Karpas-422 (cell line): ENCODE data around the gene LPAR3. TPM values are rescaled to one million over a fixed set of nuclear protein-coding genes. Genes with fewer than 3 reads are reported as not detected.

Source experiments
- DNase-seq: peaks from one replicate; pipeline ENCODE4 v3.0.0-alpha.2; 2015
- H2AFZ ChIP-seq: fragments of 200-600 bp; sonication (generic); 2 replicates; pipeline ENCODE4 v1.6.1; 2014; ENCODE audit warnings: antibody characterized with exemption, low read length, mixed read lengths
- H3K27ac ChIP-seq: fragments of 200-600 bp; sonication (generic); 2 replicates; pipeline ENCODE4 v1.5.1; 2014; ENCODE audit warnings: mild to moderate bottlenecking, low read length, moderate library complexity
- H3K27me3 ChIP-seq: fragments of 200-600 bp; sonication (generic); 2 replicates; pipeline ENCODE4 v1.6.1; 2014; ENCODE audit warnings: low read length, mixed read lengths
- H3K36me3 ChIP-seq: fragments of 200-600 bp; sonication (generic); 2 replicates; pipeline ENCODE4 v1.6.1; 2014; ENCODE audit warnings: low read length, mixed read lengths; ENCODE audit not compliant: insufficient read depth
- H3K4me1 ChIP-seq: fragments of 200-600 bp; sonication (generic); 2 replicates; pipeline ENCODE4 v1.6.1; 2014; ENCODE audit warnings: mild to moderate bottlenecking, low read length, mixed read lengths
- H3K4me2 ChIP-seq: fragments of 200-600 bp; sonication (generic); 2 replicates; pipeline ENCODE4 v1.6.1; 2014; ENCODE audit warnings: low read length, low read depth, mild to moderate bottlenecking; ENCODE audit not compliant: poor library complexity, severe bottlenecking
- H3K4me3 ChIP-seq: fragments of 200-600 bp; sonication (generic); 2 replicates; pipeline ENCODE4 v1.5.1; 2014; ENCODE audit warnings: mild to moderate bottlenecking, antibody characterized with exemption, low read length, mixed read lengths
- H3K79me2 ChIP-seq: fragments of 200-600 bp; sonication (generic); 2 replicates; pipeline ENCODE4 v1.6.1; 2014; ENCODE audit warnings: mild to moderate bottlenecking, low read length, mixed read lengths
- H3K9ac ChIP-seq: fragments of 200-600 bp; sonication (generic); 2 replicates; pipeline ENCODE4 v1.6.0; 2014; ENCODE audit warnings: low read length
- H3K9me2 ChIP-seq: fragments of 200-600 bp; sonication (generic), shearing (Covaris generic); replicated peaks from 2 replicates; pipeline ENCODE4 v1.6.0; 2014; ENCODE audit warnings: mild to moderate bottlenecking, low read length, moderate library complexity; ENCODE audit not compliant: insufficient read depth
- H3K9me3 ChIP-seq: fragments of 300-700, 200-600 bp; sonication (generic); 2 replicates; pipeline ENCODE4 v1.6.1; 2014; ENCODE audit warnings: low read length, mixed read lengths
- H4K20me1 ChIP-seq: fragments of 200-600 bp; sonication (generic); 2 replicates; pipeline ENCODE4 v1.6.1; 2014; ENCODE audit warnings: mild to moderate bottlenecking, antibody characterized with exemption, low read length, low read depth; ENCODE audit not compliant: insufficient read depth
- total RNA-seq: library from RNA; depleted of rRNA; stranded (reverse); fragments of >200 nt; shearing (Covaris generic); gene quantifications from 2 replicates; pipeline ENCODE4 v1.2.3, GENCODE V29; 2014; ENCODE audit warnings: low replicate concordance

The LPAR3 gene
- total RNA-seq, 1 experiment from 2014 or later = not detected

- Histone ChIP-seq H3K36me3 (no peaks in the 10 kb centered on the region), H3K4me1 (no peaks in the 10 kb centered on the region), H3K27ac (no peak overlapping the region), H3K9me2 (no peaks in the 10 kb centered on the region), H3K79me2 (no peaks in the 10 kb centered on the region), H3K4me3 (no peak overlapping the region), H3K9ac (no peak overlapping the region), H3K4me2 (no peak overlapping the region), H2AFZ (no peak overlapping the region), H3K9me3 (no peaks in the 10 kb centered on the region), H4K20me1 (no peaks in the 10 kb centered on the region), H3K27me3 (no peaks in the 10 kb centered on the region)
- DNase-seq = no peak
Observed at GRCh38 chr1:84823511-84823910, 69.5 kb downstream of the LPAR3 start.

GRCh38 chr1:84810343-84810742, 82.7 kb downstream of the LPAR3 start:
- Histone ChIP-seq H3K4me2 (no peak overlapping the region), H3K9me2 (no peaks in the 10 kb centered on the region), H3K36me3 (no peaks in the 10 kb centered on the region), H3K27ac (no peak overlapping the region), H2AFZ (no peak overlapping the region), H3K9ac (no peak overlapping the region), H3K9me3 (no peaks in the 10 kb centered on the region), H3K79me2 (no peaks in the 10 kb centered on the region), H3K27me3 (no peaks in the 10 kb centered on the region), H3K4me1 (no peaks in the 10 kb centered on the region), H4K20me1 (no peaks in the 10 kb centered on the region), H3K4me3 (no peak overlapping the region)
- DNase-seq = no peak

GRCh38 chr1:84809023-84809422, 84.0 kb downstream of the LPAR3 start:
- Histone ChIP-seq H3K27me3 (no peaks in the 10 kb centered on the region), H3K9ac (no peak overlapping the region), H4K20me1 (no peaks in the 10 kb centered on the region), H3K4me2 (no peak overlapping the region), H3K9me3 (no peaks in the 10 kb centered on the region), H3K9me2 (no peaks in the 10 kb centered on the region), H2AFZ (no peak overlapping the region), H3K27ac (no peak overlapping the region), H3K36me3 (no peaks in the 10 kb centered on the region), H3K79me2 (no peaks in the 10 kb centered on the region), H3K4me3 (no peak overlapping the region), H3K4me1 (no peaks in the 10 kb centered on the region)
- no peak for DNase-seq

GRCh38 chr1:84803604-84804003, 89.4 kb downstream of the LPAR3 start:
- H3K79me2 ChIP-seq = no peaks in the 10 kb centered on the region
- H3K27ac ChIP-seq = no peak overlapping the region
- H3K9me3 ChIP-seq = no peaks in the 10 kb centered on the region
- no peaks in the 10 kb centered on the region for H3K4me1 ChIP-seq
- no peak overlapping the region for H2AFZ ChIP-seq
- no peaks in the 10 kb centered on the region for H4K20me1 ChIP-seq
- no peaks in the 10 kb centered on the region for H3K27me3 ChIP-seq
- H3K9ac ChIP-seq = no peak overlapping the region
- DNase-seq = no peak
- H3K9me2 ChIP-seq = no peaks in the 10 kb centered on the region
- H3K36me3 ChIP-seq = no peaks in the 10 kb centered on the region
- no peak overlapping the region for H3K4me3 ChIP-seq
- H3K4me2 ChIP-seq = no peak overlapping the region

GRCh38 chr1:84802567-84803232, 90.3 kb downstream of the LPAR3 start:
- Histone ChIP-seq H3K79me2 (no peaks in the 10 kb centered on the region), H3K27me3 (no peaks in the 10 kb centered on the region), H2AFZ (no peak overlapping the region), H3K4me3 (no peak overlapping the region), H3K9me3 (no peaks in the 10 kb centered on the region), H3K9me2 (no peaks in the 10 kb centered on the region), H3K27ac (no peak overlapping the region), H3K9ac (no peak overlapping the region), H3K4me1 (no peaks in the 10 kb centered on the region), H3K4me2 (no peak overlapping the region), H3K36me3 (no peaks in the 10 kb centered on the region), H4K20me1 (no peaks in the 10 kb centered on the region)
- DNase-seq = no peak

- no peak overlapping the region for H3K27ac ChIP-seq
- DNase-seq = no peak
- H3K9me2 ChIP-seq = no peaks in the 10 kb centered on the region
Observed at GRCh38 chr1:84800090-84801073, 92.6 kb downstream of the LPAR3 start.

GRCh38 chr1:84797603-84798002, 95.4 kb downstream of the LPAR3 start:
- DNase-seq = no peak
- Histone ChIP-seq H4K20me1 (no peaks in the 10 kb centered on the region), H3K27me3 (no peaks in the 10 kb centered on the region), H3K9me3 (no peaks in the 10 kb centered on the region), H3K9me2 (no peaks in the 10 kb centered on the region), H3K27ac (no peak overlapping the region), H3K4me2 (no peak overlapping the region), H3K4me1 (no peaks in the 10 kb centered on the region), H3K9ac (no peak overlapping the region), H3K4me3 (no peak overlapping the region), H3K36me3 (no peaks in the 10 kb centered on the region), H3K79me2 (no peaks in the 10 kb centered on the region), H2AFZ (no peak overlapping the region)

More at GRCh38 chr1:84800090-84801073, 92.6 kb downstream of the LPAR3 start:
- Histone ChIP-seq H3K36me3 (no peaks in the 10 kb centered on the region), H3K79me2 (no peaks in the 10 kb centered on the region), H4K20me1 (no peaks in the 10 kb centered on the region), H3K9me3 (no peaks in the 10 kb centered on the region), H3K4me1 (no peaks in the 10 kb centered on the region), H3K27me3 (no peaks in the 10 kb centered on the region), H3K4me2 (no peak overlapping the region), H2AFZ (no peak overlapping the region), H3K9ac (no peak overlapping the region), H3K4me3 (no peak overlapping the region)

GRCh38 chr1:84795966-84796600, 96.9 kb downstream of the LPAR3 start:
- H3K27ac ChIP-seq = no peak overlapping the region
- H3K9ac ChIP-seq = no peak overlapping the region
- H3K4me2 ChIP-seq = no peak overlapping the region
- H3K9me3 ChIP-seq = no peaks in the 10 kb centered on the region
- no peak for DNase-seq
- no peaks in the 10 kb centered on the region for H3K36me3 ChIP-seq
- no peaks in the 10 kb centered on the region for H4K20me1 ChIP-seq
- H3K4me3 ChIP-seq = no peak overlapping the region
- H3K4me1 ChIP-seq = no peaks in the 10 kb centered on the region
- no peaks in the 10 kb centered on the region for H3K27me3 ChIP-seq
- H3K79me2 ChIP-seq = no peaks in the 10 kb centered on the region
- H2AFZ ChIP-seq = no peak overlapping the region
- H3K9me2 ChIP-seq = no peaks in the 10 kb centered on the region
